Measurements from ENCODE around the gene MIA.

DNA sequence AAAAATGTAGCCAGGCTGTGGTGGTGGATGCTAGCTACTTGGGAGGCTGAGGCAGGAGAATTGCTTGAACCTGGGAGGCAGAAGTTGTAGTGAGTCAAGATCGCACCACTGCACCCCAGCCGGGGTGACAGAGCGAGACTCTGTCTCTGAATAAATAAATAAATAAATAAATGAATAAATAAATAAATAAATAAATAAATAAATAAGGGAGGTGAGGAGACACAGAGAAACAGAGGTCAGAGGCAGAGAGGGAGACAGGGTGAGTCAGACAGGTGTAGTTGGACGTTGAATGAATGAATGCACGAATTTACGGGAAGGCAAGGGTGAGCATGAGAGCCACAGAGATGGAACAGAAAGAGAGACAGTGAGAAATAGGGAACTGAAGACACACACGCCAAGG lies 5.8 kb downstream of the MIA start:
- TF ChIP-seq, protein P1, sequence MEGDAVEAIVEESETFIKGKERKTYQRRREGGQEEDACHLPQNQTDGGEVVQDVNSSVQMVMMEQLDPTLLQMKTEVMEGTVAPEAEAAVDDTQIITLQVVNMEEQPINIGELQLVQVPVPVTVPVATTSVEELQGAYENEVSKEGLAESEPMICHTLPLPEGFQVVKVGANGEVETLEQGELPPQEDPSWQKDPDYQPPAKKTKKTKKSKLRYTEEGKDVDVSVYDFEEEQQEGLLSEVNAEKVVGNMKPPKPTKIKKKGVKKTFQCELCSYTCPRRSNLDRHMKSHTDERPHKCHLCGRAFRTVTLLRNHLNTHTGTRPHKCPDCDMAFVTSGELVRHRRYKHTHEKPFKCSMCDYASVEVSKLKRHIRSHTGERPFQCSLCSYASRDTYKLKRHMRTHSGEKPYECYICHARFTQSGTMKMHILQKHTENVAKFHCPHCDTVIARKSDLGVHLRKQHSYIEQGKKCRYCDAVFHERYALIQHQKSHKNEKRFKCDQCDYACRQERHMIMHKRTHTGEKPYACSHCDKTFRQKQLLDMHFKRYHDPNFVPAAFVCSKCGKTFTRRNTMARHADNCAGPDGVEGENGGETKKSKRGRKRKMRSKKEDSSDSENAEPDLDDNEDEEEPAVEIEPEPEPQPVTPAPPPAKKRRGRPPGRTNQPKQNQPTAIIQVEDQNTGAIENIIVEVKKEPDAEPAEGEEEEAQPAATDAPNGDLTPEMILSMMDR (IDR thresholded peaks at IDR 0.05) = no peak
- TF ChIP-seq EZH2 (IDR thresholded peaks at IDR 0.05; ENCODE audit: borderline replicate concordance, insufficient read depth, low read depth, low read length, poor library complexity, severe bottlenecking) = no peak
